ENCODE results near the gene DHODH.
"Not testable (repeated sequence)": the region's sequence is repeated elsewhere in the genome, so short reads cannot be mapped to it uniquely, and the experiment has no call there.

Gene DHODH

DNA sequence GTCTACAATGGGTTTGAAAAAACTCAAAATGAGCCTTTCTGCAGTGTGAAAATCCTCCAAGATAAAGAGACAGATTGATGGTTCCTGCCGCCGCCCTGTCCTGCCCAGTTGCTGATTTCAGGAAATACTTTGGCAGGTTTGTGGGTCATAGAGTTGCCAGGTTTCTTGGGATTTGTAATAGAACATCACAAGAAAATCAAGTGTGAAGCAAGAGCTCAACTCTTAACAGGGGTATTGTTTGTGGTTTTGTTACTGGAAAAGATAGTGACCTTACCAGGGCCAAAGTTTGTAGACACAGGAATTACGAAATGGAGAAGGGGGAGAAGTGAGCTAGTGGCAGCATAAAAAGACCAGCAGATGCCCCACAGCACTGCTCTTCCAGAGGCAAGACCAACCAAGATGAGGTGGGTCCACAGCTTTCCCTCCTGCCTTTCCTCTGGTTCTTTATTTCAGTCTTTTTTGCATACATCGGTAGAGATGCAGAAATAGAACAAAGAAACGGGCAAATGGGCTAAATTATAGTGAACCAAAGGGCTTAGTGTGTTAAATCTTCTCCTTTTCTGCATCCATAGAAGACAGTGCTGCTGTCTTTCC, 45.8 kb downstream of the DHODH start, which contains the start of gene HP:
Gene HP (plus strand): TSS at position 252 of the 594 bp plus-strand sequence. CDS start 148 bp downstream, at position 400.
- not testable (repeated sequence) for DNase-seq (ENCODE audit: low read depth)

DNA sequence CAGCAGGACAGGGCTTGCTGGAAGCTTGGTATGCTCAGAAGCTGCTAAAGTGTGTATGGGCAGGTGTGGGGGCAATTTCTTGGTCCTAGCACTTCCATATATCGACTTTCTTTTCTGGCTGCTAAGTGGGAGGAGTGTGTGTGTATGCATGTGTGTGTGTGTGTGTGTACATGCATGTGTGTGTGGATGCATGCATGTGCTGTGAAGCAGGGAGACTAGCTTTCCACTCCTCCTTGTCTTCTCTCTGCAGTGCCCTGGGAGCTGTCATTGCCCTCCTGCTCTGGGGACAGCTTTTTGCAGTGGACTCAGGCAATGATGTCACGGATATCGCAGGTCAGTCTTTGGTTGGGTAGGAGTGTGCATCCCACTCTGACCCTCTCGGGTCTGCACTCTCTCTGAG, 47.4 kb downstream of the DHODH start:
- no peak for DNase-seq (ENCODE audit: low read depth)

DNA sequence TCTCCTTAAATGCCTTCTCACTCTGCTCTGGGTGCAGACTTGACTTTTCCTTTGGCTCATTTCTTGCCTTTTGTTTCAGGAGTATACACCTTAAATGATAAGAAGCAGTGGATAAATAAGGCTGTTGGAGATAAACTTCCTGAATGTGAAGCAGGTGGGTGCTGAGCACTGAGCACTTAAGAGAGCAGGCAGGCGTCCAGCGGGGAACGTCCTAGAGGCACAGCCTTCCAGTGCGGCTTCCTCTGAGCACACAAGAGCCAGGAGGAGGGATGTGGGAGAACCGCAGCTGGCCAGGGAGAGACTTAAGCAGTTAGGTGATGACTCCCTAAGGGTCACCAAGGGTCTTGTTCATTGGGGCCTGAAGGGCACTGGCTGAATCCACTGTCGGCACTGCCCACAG, 48.8 kb downstream of the DHODH start:
- DNase-seq (ENCODE audit: low read depth) = not testable (repeated sequence)

DNA sequence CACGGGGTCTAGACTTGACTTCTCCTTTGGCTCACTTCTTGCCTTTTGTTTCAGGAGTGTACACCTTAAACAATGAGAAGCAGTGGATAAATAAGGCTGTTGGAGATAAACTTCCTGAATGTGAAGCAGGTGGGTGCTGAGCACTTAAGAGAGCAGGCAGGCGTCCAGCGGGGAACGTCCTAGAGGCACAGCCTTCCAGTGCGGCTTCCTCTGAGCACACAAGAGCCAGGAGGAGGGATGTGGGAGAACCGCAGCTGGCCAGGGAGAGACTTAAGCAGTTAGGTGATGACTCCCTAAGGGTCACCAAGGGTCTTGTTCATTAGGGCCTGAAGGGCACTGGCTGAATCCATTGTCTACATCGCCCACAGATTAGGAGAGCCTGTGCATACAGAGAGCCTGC, 50.5 kb downstream of the DHODH start:
- DNase-seq (ENCODE audit: low read depth) = not testable (repeated sequence)

DNA sequence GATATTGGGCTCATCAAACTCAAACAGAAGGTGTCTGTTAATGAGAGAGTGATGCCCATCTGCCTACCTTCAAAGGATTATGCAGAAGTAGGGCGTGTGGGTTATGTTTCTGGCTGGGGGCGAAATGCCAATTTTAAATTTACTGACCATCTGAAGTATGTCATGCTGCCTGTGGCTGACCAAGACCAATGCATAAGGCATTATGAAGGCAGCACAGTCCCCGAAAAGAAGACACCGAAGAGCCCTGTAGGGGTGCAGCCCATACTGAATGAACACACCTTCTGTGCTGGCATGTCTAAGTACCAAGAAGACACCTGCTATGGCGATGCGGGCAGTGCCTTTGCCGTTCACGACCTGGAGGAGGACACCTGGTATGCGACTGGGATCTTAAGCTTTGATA, 51.9 kb downstream of the DHODH start:
- no peak for DNase-seq (ENCODE audit: low read depth)

DNA sequence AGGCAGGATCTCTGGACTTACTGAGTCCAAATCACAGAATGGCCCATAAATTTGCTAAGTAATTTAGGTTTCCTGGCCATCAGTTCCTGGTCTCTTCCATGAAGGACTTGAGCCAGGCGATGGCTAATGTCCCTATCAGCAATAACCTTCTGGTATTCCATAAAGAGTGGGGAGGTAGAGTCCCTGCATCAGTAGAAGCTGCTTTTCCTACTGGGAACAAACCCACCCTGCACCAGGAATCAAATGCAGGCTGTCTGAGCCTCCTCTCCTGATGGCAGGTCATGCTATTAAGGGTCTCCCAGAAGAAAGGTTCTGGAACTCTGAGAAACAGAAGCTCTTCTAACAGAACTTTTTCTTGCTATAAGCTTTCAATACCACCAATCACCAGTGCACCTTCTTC, 53.0 kb downstream of the DHODH start:
- no peak for DNase-seq (ENCODE audit: low read depth)

DNA sequence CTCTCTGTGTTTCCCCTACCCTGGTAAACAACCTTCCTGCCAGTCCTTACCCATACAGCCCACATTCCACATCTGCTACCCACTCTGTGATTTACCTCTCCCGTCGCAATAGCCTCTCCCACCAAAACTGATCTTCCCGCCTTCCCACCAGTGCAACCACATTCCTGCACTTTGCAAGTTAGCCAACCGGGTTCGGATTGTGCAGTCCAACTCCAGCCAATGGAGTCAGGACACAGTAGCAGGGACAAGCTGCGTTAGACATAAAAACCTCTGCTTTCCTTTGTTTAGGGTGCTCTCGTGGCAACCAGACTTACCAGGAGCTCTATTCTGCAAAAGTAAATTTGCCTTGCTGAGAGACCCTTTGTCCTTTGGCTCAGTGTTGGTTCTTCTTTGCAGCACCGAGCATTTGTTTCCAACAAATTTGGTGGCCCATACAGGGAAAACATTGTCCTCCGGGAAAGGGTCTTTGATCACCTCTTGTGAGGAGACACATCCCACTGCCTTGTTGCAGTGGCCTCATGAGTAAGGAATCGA, 55.9 kb downstream of the DHODH start:
- no peak for DNase-seq (ENCODE audit: low read depth)

DNA sequence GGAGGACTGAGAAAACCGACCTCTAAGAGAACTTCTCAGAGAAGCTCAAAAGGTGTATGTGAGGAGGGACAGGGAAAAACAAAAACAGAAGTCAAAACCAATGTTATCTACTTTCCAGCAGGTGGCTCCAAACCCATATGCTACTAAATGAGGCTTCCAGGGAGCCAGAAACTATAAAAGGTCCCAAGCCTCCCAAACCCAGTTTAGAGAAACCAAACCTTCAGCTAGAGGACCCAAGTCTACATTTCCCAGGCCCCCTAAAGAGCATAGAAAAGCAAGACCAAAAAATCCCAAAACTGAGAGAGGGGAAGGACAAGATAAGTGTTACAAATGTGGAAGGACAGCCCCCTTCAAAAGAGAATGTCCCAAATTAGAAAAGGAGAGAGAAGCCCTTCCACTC, 58.2 kb downstream of the DHODH start:
- no peak for DNase-seq (ENCODE audit: low read depth)

DNA sequence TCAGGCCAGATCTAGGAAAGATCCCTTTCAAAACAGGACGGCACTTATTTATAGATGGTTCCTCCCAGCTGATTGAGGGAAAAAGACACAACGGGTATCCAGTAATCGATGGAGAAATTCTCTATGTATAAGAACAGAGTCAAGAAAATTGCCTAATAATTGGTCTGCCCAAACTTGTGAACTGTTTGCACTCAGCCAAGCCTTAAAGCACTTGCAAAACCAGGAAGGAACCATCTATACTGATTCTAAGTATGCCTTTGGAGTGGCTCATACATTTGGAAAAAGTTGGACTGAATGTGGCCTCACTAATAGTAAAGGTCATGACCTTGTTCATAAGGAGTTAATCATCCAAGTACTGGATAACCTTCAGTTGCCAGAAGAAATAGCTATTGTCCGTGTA, 60.4 kb downstream of the DHODH start:
- DNase-seq (ENCODE audit: low read depth) = no peak

DNA sequence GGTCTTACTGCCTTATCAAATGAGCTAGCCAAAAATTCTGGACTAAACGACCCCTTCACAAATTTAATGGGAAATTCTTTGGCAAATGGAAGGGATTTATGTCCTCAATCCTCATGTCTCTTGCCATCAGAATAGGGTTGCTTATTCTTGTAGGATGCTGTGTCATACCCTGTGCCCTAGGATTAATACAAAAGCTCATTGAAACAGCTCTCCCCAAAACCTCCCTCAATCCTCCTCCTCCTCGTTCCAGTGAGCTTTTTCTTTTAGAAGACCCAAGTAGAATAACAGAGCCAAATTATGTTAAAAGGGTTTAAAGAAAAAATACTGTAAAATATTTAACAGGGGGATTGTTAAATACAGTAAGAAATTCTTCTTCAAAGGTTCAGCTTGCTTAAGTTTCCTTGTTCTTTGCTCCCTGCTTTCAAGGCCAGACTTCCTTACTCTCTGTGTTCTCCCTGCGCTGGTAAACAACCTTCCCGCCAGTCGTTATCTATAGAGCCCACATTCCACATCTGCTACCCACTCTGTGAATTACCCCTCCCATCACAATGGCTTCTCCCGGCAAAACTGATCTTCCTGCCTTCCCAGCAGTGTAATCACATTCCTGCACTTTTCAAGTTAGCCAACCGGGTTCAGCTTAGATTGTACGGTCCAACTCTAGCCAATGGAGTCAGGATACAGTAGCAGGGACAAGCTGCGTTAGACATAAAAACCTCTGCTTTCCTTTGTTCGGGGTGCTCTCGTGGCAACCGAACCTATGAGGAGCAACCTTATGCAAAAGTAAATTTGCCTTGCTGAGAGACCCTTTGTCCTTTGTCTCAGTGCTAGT, 64.2 kb downstream of the DHODH start:
- no peak for DNase-seq (ENCODE audit: low read depth)

DNA sequence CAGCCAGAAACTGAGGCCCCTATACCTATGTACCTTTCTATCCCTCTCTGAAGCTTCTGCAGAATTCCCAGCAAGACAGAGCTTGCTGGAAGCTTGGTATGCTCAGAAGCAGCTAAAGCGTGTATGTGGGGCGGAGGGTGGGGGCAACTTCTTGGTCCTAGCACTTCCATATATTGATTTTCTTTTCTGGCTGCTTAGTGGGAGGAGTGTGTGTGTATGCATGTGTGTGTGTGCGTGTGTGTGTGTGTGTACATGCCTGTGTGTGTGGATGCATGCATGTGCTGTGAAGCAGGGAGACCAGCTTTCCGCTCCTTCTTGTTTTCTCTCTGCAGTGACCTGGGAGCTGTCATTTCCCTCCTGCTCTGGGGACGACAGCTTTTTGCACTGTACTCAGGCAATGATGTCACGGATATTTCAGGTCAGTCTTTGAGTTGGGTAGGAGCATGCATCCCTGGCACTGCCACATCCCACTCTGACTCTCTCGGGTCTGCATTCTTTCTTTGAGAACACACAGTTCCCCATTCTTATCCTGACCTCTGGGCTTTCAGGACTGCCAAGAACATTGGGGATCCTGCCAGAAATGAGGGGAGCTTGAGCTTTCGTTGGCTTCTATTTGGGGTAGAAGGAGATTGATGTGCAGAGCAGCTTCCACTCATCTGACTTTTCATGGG, 65.2 kb downstream of the DHODH start:
- DNase-seq (ENCODE audit: low read depth) = no peak

DNA sequence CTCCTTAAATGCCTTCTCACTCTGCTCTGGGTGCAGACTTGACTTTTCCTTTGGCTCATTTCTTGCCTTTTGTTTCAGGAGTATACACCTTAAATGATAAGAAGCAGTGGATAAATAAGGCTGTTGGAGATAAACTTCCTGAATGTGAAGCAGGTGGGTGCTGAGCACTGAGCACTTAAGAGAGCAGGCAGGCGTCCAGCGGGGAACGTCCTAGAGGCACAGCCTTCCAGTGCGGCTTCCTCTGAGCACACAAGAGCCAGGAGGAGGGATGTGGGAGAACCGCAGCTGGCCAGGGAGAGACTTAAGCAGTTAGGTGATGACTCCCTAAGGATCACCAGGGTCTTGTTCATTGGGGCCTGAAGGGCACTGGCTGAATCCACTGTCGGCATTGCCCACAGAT, 66.5 kb downstream of the DHODH start:
- not testable (repeated sequence) for DNase-seq (ENCODE audit: low read depth)

Measured in stimulated activated CD8-positive, alpha-beta memory T cell treated with anti-CD3 and anti-CD28 coated beads, Interleukin-12 subunit alpha, Interleukin-12 subunit beta, amount 100 ng/mL, for 1 hour (primary cell).